Measurements from ENCODE around the gene ZNF611.

GRCh38 chr19:52658595-52658994 is 76.2 kb downstream of the ZNF611 start:
- TF ChIP-seq EZH2 (IDR thresholded peaks at IDR 0.05; ENCODE audit: borderline replicate concordance, low read depth, low read length, severe bottlenecking), result no peak
- no peak for TF ChIP-seq CTCF (IDR thresholded peaks at IDR 0.05; ENCODE audit: borderline replicate concordance, extremely low read depth, low read length, poor library complexity, severe bottlenecking)
